Testis (tissue), 2 donors: ENCODE data around the gene TNS3.

ENCODE experiments used
- POLR2A ChIP-seq: fragments of 450-650 bp; IDR thresholded peaks from one replicate; pipeline ENCODE4 v1.6.1; 2017; ENCODE audit warnings: antibody characterized with exemption, mild to moderate bottlenecking, moderate library complexity
- TF ChIP-seq, protein P1 (sequence below), 3 experiments: fragments of 450-650 bp in 2 of 3; fragments of 200-600 bp in 1 of 3; sonication (generic) in 1 of 3; IDR thresholded peaks; one replicate each; pipeline ENCODE4 v1.5.1; 2016 to 2019; ENCODE audit warnings: antibody characterized with exemption in 3 of 3, mild to moderate bottlenecking in 2 of 3, moderate library complexity in 1 of 3

DNA sequence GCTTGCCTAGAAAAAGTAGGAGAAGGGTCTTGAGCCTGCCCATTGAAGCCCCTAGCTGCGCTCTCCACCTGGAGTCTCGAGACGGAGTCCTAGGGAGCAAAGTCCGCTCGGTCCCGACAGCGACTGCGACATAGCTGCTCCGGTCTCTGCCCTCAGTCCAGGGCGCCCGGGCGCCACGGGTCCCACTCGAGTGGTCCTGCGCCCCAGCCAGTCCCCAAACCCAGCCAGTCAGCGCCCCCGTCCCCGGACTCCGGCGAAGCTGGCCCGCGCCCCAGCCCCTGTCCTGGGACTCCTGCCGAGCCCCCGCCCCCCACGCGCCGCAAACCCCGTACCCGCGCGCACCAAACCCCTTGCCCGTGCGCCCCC lies 490 bp downstream of the TNS3 start:
- TF ChIP-seq, protein P1, sequence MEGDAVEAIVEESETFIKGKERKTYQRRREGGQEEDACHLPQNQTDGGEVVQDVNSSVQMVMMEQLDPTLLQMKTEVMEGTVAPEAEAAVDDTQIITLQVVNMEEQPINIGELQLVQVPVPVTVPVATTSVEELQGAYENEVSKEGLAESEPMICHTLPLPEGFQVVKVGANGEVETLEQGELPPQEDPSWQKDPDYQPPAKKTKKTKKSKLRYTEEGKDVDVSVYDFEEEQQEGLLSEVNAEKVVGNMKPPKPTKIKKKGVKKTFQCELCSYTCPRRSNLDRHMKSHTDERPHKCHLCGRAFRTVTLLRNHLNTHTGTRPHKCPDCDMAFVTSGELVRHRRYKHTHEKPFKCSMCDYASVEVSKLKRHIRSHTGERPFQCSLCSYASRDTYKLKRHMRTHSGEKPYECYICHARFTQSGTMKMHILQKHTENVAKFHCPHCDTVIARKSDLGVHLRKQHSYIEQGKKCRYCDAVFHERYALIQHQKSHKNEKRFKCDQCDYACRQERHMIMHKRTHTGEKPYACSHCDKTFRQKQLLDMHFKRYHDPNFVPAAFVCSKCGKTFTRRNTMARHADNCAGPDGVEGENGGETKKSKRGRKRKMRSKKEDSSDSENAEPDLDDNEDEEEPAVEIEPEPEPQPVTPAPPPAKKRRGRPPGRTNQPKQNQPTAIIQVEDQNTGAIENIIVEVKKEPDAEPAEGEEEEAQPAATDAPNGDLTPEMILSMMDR (IDR thresholded peaks at IDR 0.05), result no peak
- TF ChIP-seq POLR2A, result no peak
